HepG2 (cell line): ENCODE measurements around the gene HTATIP2. TPM values are rescaled to one million over a fixed set of nuclear protein-coding genes. Genes with fewer than 3 reads are reported as not detected.

Experiments used
- ATAC-seq: fragments of 200-7000 bp; cut with Tn5 transposase; 3 replicates; pipeline ENCODE4 v1.9.1; 2020; ENCODE audit warnings: mild to moderate bottlenecking, moderate library complexity
- BruUV-seq: library from RNA; stranded (reverse); fragments of 400-500 nt; replicated peaks from 2 replicates; lab custom pipeline; 2021; lab: Mats Ljungman, UMichigan
- CTCF ChIA-PET: fragments of 300-600 bp; formaldehyde crosslinking; extraction: SDS; loops from one replicate; lab custom pipeline; 2021; ENCODE audit warnings: low total read pairs, inconsistent platforms, low intra/inter-chr PET ratio; lab: Yijun Ruan, JAX
- POLR2A ChIA-PET: fragments of 350-600 bp; sonication (Branson Sonifier 250); formaldehyde crosslinking; loops from one replicate; lab custom pipeline; 2020; ENCODE audit warnings: antibody characterized with exemption, inconsistent platforms; lab: Yijun Ruan, JAX
- DNase-seq: peaks from one replicate; pipeline ENCODE4 v3.0.0-alpha.2; 2015; ENCODE audit warnings: low spot score
- FAIRE-seq: peaks from 3 replicates; lab custom pipeline; 2011; peaks lifted over from hg19 to GRCh38; lab: Jason Lieb, UNC
- H2AFZ ChIP-seq: one replicate; pipeline ENCODE4 v1.6.1; 2011; ENCODE audit warnings: low read length, inconsistent platforms
- H3K27ac ChIP-seq: fragments of 300-600 bp; 3 replicates; pipeline ENCODE4 v1.8.0; 2011; ENCODE audit warnings: mixed run types, mild to moderate bottlenecking, mixed read lengths, low read length, inconsistent platforms; ENCODE audit not compliant: insufficient read depth; ENCODE audit errors: extremely low read length
- H3K27me3 ChIP-seq, 2 experiments: fragments of 200-600 bp in 1 of 2; 2 replicates in 1 of 2; 3 replicates in 1 of 2; pipeline versions ENCODE4 v1.6.0 to v1.8.0; 2011; ENCODE audit warnings: low read length in 2 of 2, mild to moderate bottlenecking in 2 of 2, moderate library complexity in 2 of 2, inconsistent platforms in 1 of 2; ENCODE audit not compliant: insufficient read depth in 2 of 2, control insufficient read depth in 1 of 2
- H3K36me3 ChIP-seq, 2 experiments: fragments of 200-600 bp in 1 of 2; replicated peaks in 1 of 2; 2 replicates in 1 of 2; 3 replicates in 1 of 2; pipeline versions ENCODE4 v1.5.1 to v1.8.0; 2011; ENCODE audit warnings: low read length in 2 of 2, inconsistent platforms in 1 of 2; ENCODE audit not compliant: insufficient read depth in 2 of 2, control insufficient read depth in 1 of 2
- H3K4me1 ChIP-seq: 2 replicates; pipeline ENCODE4 v1.5.1; 2012; ENCODE audit warnings: low read length, inconsistent platforms; ENCODE audit not compliant: insufficient read depth
- H3K4me2 ChIP-seq: 2 replicates; pipeline ENCODE4 v1.6.0; 2011; ENCODE audit warnings: low read depth, low read length, inconsistent platforms
- H3K4me3 ChIP-seq, 3 experiments: fragments of 200-600 bp in 1 of 3; sonication (generic), shearing (Covaris generic) in 1 of 3; replicated peaks in 1 of 3; 2 replicates each; pipeline ENCODE4 v1.5.1; 2011 to 2016; ENCODE audit warnings: low read length in 3 of 3, inconsistent platforms in 2 of 3, low read depth in 2 of 3, mild to moderate bottlenecking in 2 of 3, control low read depth in 1 of 3, mixed read lengths in 1 of 3; ENCODE audit not compliant: insufficient read depth in 1 of 3
- H3K79me2 ChIP-seq: one replicate; pipeline ENCODE4 v1.6.1; 2011; ENCODE audit warnings: low read length, inconsistent platforms; ENCODE audit not compliant: insufficient read depth
- H3K9ac ChIP-seq: 2 replicates; pipeline ENCODE4 v1.6.0; 2011; ENCODE audit warnings: mild to moderate bottlenecking, low read depth, low read length, inconsistent platforms; ENCODE audit not compliant: insufficient read depth
- H3K9me3 ChIP-seq: 2 replicates; pipeline ENCODE4 v1.5.1; 2012; ENCODE audit warnings: mild to moderate bottlenecking, low read length
- H4K20me1 ChIP-seq: 2 replicates; pipeline ENCODE4 v1.6.0; 2011; ENCODE audit warnings: inconsistent platforms, mild to moderate bottlenecking, low read length, moderate library complexity; ENCODE audit not compliant: insufficient read depth
- HOXA5 ChIP-seq: sonication (generic); formaldehyde crosslinking; IDR thresholded peaks from 2 replicates; pipeline ENCODE4 v1.4.0; 2020; ENCODE audit warnings: missing genetic modification reagents
- NCOA1 ChIP-seq: sonication (generic); formaldehyde crosslinking; IDR thresholded peaks from 2 replicates; pipeline ENCODE4 v1.9.0; 2021; ENCODE audit warnings: missing genetic modification reagents
- NR2F6 ChIP-seq, 2 experiments: IDR thresholded peaks; 2 replicates each; pipeline ENCODE4 v1.6.1; 2016; ENCODE audit warnings: antibody characterized with exemption in 1 of 2, mild to moderate bottlenecking in 1 of 2
- SP4 ChIP-seq: sonication (generic); formaldehyde crosslinking; IDR thresholded peaks from 2 replicates; pipeline ENCODE4 v1.8.1; 2023; ENCODE audit warnings: mild to moderate bottlenecking, missing genetic modification reagents
- SRSF9 ChIP-seq: fragments of 200-400 bp; formaldehyde crosslinking; IDR thresholded peaks from 2 replicates; pipeline ENCODE4 v1.6.1; 2018; ENCODE audit warnings: borderline replicate concordance, mild to moderate bottlenecking, low read depth, low read length; ENCODE audit not compliant: insufficient read depth, poor library complexity, severe bottlenecking
- TCF7L2 ChIP-seq: IDR thresholded peaks from 2 replicates; pipeline ENCODE4 v1.6.1; 2011; ENCODE audit warnings: mild to moderate bottlenecking, low read depth, low read length, moderate library complexity
- TIGD3 ChIP-seq: sonication (generic); formaldehyde crosslinking; IDR thresholded peaks from 2 replicates; pipeline ENCODE4 v1.5.1; 2020; ENCODE audit warnings: mild to moderate bottlenecking, missing genetic modification reagents, borderline replicate concordance
- TOPORS ChIP-seq: sonication (generic); formaldehyde crosslinking; IDR thresholded peaks from 2 replicates; pipeline ENCODE4 v1.8.0; 2023; ENCODE audit warnings: mild to moderate bottlenecking, missing genetic modification reagents
- ZBTB25 ChIP-seq: IDR thresholded peaks from 2 replicates; pipeline ENCODE4 v1.6.1; 2018; ENCODE audit warnings: missing genetic modification reagents
- ZFY ChIP-seq: sonication (generic); formaldehyde crosslinking; IDR thresholded peaks from 2 replicates; pipeline ENCODE4 v1.4.0; 2020; ENCODE audit warnings: missing genetic modification reagents
- ZNF136 ChIP-seq: sonication (generic); formaldehyde crosslinking; IDR thresholded peaks from 2 replicates; pipeline ENCODE4 v1.8.1; 2022; ENCODE audit warnings: low read depth, mild to moderate bottlenecking, moderate library complexity, missing genetic modification reagents
- WGBS: methylation state at CpG from one replicate; pipeline ENCODE4 v1.1.6; 2017; ENCODE audit warnings: low lambda C conversion rate; 5-methylcytosine and 5-hydroxymethylcytosine counted together
- in situ Hi-C: cut with HindIII; loops from 2 replicates; pipeline ENCODE4 v1.10.0; 2017; ENCODE audit warnings: low pct_unique_long_range_greater_than_20kb; ENCODE audit not compliant: extremely low pct_ligation_motif_present
- intact Hi-C: fragments of 100-400 bp; cut with micrococcal nuclease; formaldehyde crosslinking; loops from one replicate; pipeline ENCODE4 v1.10.0; 2022; ENCODE audit not compliant: unreplicated experiment
- polyA plus RNA-seq, 8 experiments: library from polyadenylated mRNA; depleted of rRNA in 3 of 8; stranded (reverse) in 7 of 8; unstranded in 1 of 8; fragments of >200 nt; fragmentation: Illumina TruSeq in 4 of 8; extraction: Trizol in 4 of 8; gene quantifications; 2 replicates each; pipeline versions ENCODE4 v1.2.1 to v1.2.3, GENCODE V29; 2011 to 2016; ENCODE audit warnings: low read depth in 4 of 8, missing spikeins in 1 of 8, mixed read lengths in 1 of 8; ENCODE audit not compliant: insufficient read depth in 1 of 8
- total RNA-seq, 5 experiments: library from RNA; depleted of rRNA; stranded (reverse); fragments of >200 nt; fragmentation: Illumina TruSeq; extraction: Trizol; gene quantifications; 2 replicates each; pipeline ENCODE4 v1.2.3, GENCODE V29; 2016; ENCODE audit warnings: low read depth in 1 of 5
- TF ChIP-seq, protein P1 (sequence below): sonication (generic); formaldehyde crosslinking; IDR thresholded peaks from 2 replicates; pipeline ENCODE4 v1.5.1; 2020; ENCODE audit warnings: missing genetic modification reagents, mild to moderate bottlenecking, borderline replicate concordance
- TF ChIP-seq, protein P2 (sequence below): sonication (generic); formaldehyde crosslinking; IDR thresholded peaks from 2 replicates; pipeline ENCODE4 v1.8.1; 2023; ENCODE audit warnings: missing genetic modification reagents, mild to moderate bottlenecking, borderline replicate concordance

HTATIP2 gene
- total and polyA plus RNA-seq, 2 of the 13 experiments (the other 11 are each of a cell fraction or from before 2014, with no cell fraction given), result not detected

DNA sequence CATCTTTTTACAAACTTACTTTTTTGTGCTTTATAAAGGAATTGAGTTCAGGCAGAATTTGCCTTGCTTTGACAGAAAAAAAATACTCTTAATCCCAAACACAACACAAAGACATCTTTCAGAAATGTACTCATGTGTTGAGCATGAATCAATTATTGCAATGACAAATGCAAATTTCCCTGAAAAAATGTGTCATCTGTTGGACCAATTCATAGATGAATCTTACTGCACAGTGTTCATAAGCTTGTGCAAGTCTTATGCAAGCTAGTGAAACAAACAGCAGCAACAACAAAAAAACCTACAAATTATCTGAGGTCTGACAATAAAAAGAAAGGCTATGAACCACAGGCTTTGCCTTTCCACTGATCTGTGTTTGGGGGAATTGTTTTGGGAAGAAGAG, 42.3 kb upstream of the HTATIP2 start:
- Histone ChIP-seq H3K4me2 (no peak overlapping the region), H2AFZ (no peak overlapping the region), H3K27ac (no peak overlapping the region)
- TF ChIP-seq, protein P1, sequence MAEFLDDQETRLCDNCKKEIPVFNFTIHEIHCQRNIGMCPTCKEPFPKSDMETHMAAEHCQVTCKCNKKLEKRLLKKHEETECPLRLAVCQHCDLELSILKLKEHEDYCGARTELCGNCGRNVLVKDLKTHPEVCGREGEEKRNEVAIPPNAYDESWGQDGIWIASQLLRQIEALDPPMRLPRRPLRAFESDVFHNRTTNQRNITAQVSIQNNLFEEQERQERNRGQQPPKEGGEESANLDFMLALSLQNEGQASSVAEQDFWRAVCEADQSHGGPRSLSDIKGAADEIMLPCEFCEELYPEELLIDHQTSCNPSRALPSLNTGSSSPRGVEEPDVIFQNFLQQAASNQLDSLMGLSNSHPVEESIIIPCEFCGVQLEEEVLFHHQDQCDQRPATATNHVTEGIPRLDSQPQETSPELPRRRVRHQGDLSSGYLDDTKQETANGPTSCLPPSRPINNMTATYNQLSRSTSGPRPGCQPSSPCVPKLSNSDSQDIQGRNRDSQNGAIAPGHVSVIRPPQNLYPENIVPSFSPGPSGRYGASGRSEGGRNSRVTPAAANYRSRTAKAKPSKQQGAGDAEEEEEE (CRISPR knock-in tag), result no peak
- TF ChIP-seq, protein P2, sequence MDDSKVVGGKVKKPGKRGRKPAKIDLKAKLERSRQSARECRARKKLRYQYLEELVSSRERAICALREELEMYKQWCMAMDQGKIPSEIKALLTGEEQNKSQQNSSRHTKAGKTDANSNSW, result no peak
- TF ChIP-seq, all 625 proteins: peak for 0
- ChIA-PET CTCF (no interaction called here), POLR2A (no interaction called here)
- FAIRE-seq, result no peak
- Histone ChIP-seq H3K9ac (no peak overlapping the region), H3K4me1 (no peaks in the 10 kb centered on the region), H3K4me3 (no peak overlapping the region), H4K20me1 (no peaks in the 10 kb centered on the region), H3K9me3 (no peaks in the 10 kb centered on the region), H3K79me2 (no peaks in the 10 kb centered on the region), H3K36me3 (no peaks in the 10 kb centered on the region), H3K27me3 (0 out of 5 replicates have a peak, but pooled peaks cover 0 to 5% of the 10 kb centered on the region in 2 experiments)
- ATAC-seq, result no peak
- no peak for DNase-seq
- in situ Hi-C loops (no loop called here), intact Hi-C loops (no loop called here)
- BruUV-seq, result no TSS peak

- Histone ChIP-seq H3K36me3 (no peaks in the 10 kb centered on the region), H3K9me3 (no peaks in the 10 kb centered on the region), H3K27me3 (peaks cover 1 to 10% of the 10 kb centered on the region in 2 experiments; a peak in 3 of 5 replicates), H3K4me2 (no peak overlapping the region), H4K20me1 (no peaks in the 10 kb centered on the region), H3K79me2 (no peaks in the 10 kb centered on the region), H3K27ac (no peak overlapping the region), H3K4me1 (no peaks in the 10 kb centered on the region), H3K9ac (no peak overlapping the region), H2AFZ (no peak overlapping the region), H3K4me3 (no peak overlapping the region)
- WGBS, result 15% methylated on average over 7 of the region's 7 CpGs
- FAIRE-seq (no peak), ATAC-seq (no peak), DNase-seq (no peak)
- intact Hi-C loops, result no loop called here
- ChIA-PET CTCF (no interaction called here), POLR2A (no interaction called here)
- no TSS peak for BruUV-seq
- in situ Hi-C loops, result no loop called here
- TF ChIP-seq HOXA5 (no peak), NR2F6 (IDR thresholded peaks at IDR 0.05) (no peak), NR2F6 (CRISPR knock-in tag; IDR thresholded peaks at IDR 0.05) (no peak), TCF7L2 (no peak), SP4 (no peak), ZNF136 (CRISPR knock-in tag) (no peak), NCOA1 (CRISPR knock-in tag) (no peak), SRSF9 (no peak), TIGD3 (CRISPR knock-in tag) (no peak), ZFY (CRISPR knock-in tag) (no peak), ZBTB25 (CRISPR knock-in tag) (no peak), TOPORS (CRISPR knock-in tag) (no peak)
These were observed 36.1 kb upstream of the HTATIP2 start for GRCh38 chr11:20327377-20327935.
